Neural cell (in vitro differentiated cells): ENCODE results near the gene HELLS.

Experiments
- EP300 ChIP-seq: fragments of 450-650 bp; conservative IDR thresholded peaks from 2 replicates; pipeline ENCODE4 v1.6.1; 2014; ENCODE audit warnings: antibody characterized with exemption, mild to moderate bottlenecking, moderate library complexity; ENCODE audit not compliant: poor library complexity, severe bottlenecking
- EZH2 ChIP-seq: fragments of 200-600, 300-800 bp; shearing (Covaris generic), sonication (generic); IDR thresholded peaks from 2 replicates; pipeline ENCODE4 v1.6.1; 2014; ENCODE audit warnings: antibody characterized with exemption, low read length, borderline replicate concordance, mild to moderate bottlenecking; ENCODE audit not compliant: insufficient read depth, poor library complexity, severe bottlenecking
- POLR2AphosphoS5 ChIP-seq: IDR thresholded peaks from 2 replicates; pipeline ENCODE4 v1.6.1; 2012
- SMC3 ChIP-seq: fragments of 450-650 bp; conservative IDR thresholded peaks from 2 replicates; pipeline ENCODE4 v1.6.1; 2014; ENCODE audit warnings: antibody characterized with exemption, mild to moderate bottlenecking, moderate library complexity; ENCODE audit not compliant: poor library complexity
- TAF1 ChIP-seq: IDR thresholded peaks from 2 replicates; pipeline ENCODE4 v1.6.1; 2012; ENCODE audit warnings: low read depth
- TF ChIP-seq, protein P1 (sequence below): fragments of 450-650 bp; IDR thresholded peaks from 2 replicates; pipeline ENCODE4 v1.5.1; 2014; ENCODE audit warnings: antibody characterized with exemption, mild to moderate bottlenecking, moderate library complexity; ENCODE audit not compliant: poor library complexity, severe bottlenecking
- TF ChIP-seq, protein P2 (sequence below): IDR thresholded peaks from 2 replicates; pipeline ENCODE4 v1.6.1; 2012; ENCODE audit warnings: borderline replicate concordance

DNA sequence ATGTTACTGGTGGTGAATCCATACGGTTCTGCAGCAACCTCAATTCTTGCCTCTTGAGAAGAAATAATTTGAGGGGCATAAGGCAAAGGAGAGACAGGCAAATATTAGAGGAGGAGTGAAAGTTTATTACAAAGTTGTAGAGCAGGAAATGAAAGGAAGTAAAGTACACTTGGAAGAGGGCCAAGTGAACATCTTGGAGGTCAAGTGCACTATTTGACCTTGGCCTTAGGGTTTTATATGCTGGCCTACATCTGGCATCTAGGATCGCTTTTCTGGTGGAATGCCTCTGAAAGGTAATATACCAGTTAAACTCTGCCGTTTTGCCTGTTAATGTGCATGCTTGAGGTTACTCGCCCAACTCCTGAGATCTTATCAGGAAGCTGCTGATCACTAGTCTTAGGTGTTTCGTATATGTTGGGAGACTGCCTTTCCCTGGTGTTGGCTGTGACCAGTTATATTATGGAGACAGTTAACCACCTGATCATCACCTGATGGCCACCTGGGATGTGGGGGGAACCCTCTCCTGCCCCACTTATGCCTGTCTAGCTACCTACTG is 71.9 kb downstream of the HELLS start:
- TF ChIP-seq, protein P1, sequence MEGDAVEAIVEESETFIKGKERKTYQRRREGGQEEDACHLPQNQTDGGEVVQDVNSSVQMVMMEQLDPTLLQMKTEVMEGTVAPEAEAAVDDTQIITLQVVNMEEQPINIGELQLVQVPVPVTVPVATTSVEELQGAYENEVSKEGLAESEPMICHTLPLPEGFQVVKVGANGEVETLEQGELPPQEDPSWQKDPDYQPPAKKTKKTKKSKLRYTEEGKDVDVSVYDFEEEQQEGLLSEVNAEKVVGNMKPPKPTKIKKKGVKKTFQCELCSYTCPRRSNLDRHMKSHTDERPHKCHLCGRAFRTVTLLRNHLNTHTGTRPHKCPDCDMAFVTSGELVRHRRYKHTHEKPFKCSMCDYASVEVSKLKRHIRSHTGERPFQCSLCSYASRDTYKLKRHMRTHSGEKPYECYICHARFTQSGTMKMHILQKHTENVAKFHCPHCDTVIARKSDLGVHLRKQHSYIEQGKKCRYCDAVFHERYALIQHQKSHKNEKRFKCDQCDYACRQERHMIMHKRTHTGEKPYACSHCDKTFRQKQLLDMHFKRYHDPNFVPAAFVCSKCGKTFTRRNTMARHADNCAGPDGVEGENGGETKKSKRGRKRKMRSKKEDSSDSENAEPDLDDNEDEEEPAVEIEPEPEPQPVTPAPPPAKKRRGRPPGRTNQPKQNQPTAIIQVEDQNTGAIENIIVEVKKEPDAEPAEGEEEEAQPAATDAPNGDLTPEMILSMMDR, result no peak
- TF ChIP-seq TAF1 (no peak), EP300 (no peak), POLR2AphosphoS5 (no peak), EZH2 (no peak), SMC3 (no peak)
- TF ChIP-seq, protein P2, sequence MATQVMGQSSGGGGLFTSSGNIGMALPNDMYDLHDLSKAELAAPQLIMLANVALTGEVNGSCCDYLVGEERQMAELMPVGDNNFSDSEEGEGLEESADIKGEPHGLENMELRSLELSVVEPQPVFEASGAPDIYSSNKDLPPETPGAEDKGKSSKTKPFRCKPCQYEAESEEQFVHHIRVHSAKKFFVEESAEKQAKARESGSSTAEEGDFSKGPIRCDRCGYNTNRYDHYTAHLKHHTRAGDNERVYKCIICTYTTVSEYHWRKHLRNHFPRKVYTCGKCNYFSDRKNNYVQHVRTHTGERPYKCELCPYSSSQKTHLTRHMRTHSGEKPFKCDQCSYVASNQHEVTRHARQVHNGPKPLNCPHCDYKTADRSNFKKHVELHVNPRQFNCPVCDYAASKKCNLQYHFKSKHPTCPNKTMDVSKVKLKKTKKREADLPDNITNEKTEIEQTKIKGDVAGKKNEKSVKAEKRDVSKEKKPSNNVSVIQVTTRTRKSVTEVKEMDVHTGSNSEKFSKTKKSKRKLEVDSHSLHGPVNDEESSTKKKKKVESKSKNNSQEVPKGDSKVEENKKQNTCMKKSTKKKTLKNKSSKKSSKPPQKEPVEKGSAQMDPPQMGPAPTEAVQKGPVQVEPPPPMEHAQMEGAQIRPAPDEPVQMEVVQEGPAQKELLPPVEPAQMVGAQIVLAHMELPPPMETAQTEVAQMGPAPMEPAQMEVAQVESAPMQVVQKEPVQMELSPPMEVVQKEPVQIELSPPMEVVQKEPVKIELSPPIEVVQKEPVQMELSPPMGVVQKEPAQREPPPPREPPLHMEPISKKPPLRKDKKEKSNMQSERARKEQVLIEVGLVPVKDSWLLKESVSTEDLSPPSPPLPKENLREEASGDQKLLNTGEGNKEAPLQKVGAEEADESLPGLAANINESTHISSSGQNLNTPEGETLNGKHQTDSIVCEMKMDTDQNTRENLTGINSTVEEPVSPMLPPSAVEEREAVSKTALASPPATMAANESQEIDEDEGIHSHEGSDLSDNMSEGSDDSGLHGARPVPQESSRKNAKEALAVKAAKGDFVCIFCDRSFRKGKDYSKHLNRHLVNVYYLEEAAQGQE, result no peak
